Measurements from ENCODE around the gene NPAS3.

DNA sequence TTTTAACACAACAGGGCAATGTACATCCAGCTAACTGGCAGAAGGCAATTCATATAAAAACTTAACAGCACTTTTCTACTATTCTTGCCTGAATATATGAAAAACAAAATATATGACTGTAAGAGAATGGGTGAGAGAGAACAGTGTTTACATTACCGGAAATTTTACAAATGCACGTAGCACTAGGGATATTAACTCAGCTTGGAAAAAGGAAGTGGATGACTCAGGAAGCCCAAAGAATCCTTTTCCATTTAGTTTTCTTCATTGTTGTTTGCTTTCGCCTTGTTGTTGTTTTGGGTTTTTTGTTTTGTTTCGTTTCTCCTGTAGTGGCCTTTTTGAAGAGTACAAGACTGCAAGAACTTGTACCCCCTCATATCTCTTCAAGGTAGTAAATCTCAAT, 716.7 kb downstream of the NPAS3 start:
- TF ChIP-seq POLR2A (IDR thresholded peaks at IDR 0.05; ENCODE audit: low read length) (no peak), GATA1 (IDR thresholded peaks at IDR 0.05; ENCODE audit: low read depth, low read length) (no peak)

Data from erythroblast (primary cell).